Iris pigment epithelial cell (primary cell): ENCODE data around the gene CBFA2T2.
"Not testable (repeated sequence)": the region's sequence is repeated elsewhere in the genome, so short reads cannot be mapped to it uniquely, and the experiment has no call there.

ENCODE experiments used
- DNase-seq: peaks from one replicate; pipeline ENCODE4 v3.0.0-alpha.2; 2011; ENCODE audit warnings: low read depth

Gene CBFA2T2

DNA sequence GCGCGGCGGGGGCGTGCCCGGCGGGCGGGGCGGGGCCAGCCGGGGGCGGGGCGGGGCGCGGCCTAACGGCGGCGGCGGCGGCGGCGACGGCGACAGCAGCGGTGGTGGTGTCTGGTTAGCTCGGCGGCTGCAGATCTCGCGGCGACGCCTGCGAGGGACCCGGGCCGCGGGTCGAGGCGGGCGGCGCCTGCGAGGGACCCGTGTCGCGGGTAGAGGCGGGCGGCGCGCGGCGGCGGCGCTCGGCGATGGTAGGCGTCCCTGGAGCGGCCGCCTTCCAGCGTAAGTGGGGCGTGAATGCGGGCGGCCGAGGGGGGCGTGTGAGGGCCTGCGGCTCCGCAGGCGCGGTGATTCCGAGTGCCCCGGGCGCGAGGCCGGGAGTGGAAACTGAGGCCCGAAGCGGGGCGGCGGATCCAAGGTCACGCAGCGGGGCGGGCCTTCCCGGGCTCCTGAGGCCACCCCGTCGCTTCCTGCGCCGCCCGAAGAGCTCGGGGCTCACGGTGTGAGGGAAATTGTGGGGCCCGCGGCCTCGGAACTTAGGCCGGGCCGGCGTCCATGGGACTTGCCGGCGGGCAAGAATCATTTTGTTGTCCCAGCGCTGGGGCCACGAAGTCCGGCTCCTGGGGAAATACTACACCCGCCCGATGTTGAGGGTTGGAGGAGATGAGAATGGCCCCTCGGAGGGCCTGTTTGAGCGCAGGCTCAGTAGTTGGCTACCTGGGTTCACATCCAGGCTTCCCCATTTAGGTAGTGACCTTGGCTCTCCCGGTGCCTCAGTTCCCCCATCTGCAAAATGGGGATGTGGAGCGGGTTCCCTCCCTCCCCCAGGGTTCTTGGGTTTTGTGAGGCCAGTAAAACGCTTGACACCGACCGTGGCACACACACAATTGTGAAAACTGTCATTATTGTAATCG, at the start of gene CBFA2T2:
TSS of gene CBFA2T2 (plus strand) at position 74 of the 911 bp plus-strand sequence. CDS start at position 246, 172 bp downstream.
- peak; percentile 76 for DNase-seq

GRCh38 chr20:33440562-33440961, 49.3 kb upstream of the CBFA2T2 start:
- not testable (repeated sequence) for DNase-seq

DNA sequence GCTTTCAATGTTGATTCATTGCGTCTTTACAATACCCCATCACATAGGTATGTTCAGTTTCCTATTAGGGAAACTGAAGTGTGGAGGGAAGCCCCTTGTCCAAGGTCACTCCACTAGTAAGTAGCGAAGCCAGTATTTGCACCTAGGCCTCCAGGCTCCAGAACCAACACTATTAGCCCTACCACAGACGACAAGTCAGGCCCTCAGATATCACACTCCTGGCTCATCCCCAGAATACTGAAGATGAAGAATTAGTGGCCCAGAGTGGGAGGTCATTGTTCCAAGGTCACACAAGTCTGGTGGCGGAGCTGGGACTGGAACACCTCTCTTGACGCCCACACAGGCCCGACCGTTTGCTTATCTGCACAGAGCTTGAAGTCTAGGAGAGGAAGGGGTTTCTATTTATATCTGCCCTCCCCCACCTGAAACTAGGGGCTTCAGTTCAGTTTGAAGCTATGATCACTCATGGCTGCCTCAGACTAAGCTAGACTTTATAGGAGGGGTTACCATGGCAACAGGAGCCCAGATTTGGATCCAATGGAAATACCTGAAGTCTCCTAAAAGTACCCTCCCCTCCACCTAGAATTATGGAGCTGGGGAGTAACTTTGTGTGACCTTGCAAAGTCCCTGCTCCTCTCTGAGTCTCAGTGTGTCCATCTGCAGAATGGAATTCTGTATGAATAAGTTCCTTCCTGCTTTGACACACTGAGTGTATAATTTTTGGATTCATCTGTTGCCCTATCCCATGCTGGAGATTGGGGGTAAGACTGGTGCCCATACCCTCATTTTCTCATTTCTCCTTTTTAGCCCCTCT, 48.5 kb upstream of the CBFA2T2 start:
- no peak for DNase-seq

GRCh38 chr20:33442136-33443005, 47.5 kb upstream of the CBFA2T2 start:
- no peak for DNase-seq

DNA sequence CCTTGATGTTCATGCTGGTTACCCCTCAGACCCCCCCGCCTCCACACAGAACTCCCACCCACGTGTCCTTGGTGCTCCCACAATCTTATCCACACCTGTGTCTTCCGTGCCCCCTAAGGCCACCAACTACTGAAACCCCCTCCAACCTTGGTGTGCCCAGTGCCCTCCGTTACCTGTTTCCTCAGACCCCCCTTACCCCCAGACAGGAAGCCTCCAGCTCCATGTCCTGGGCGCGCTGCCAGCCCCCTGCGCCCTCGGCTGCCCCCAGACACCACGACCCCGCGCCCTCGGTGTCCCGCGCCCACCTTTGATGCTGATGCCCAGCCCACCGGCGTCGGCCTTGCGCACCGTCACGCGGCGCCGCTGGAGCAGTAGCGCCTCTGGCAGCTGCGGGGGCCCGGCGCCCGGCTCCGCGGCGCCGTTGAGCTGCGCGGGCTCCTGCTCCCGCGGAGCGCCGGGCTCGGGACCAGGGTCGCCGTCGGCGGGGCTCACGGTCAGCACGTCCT, 46.8 kb upstream of the CBFA2T2 start:
- no peak for DNase-seq

GRCh38 chr20:33443512-33444239, 46.2 kb upstream of the CBFA2T2 start, which contains the start of gene SNTA1:
Gene SNTA1 (minus strand): TSS chr20:33443763. CDS start chr20:33443620, 143 bp downstream.
- DNase-seq = peak; percentile 59

DNA sequence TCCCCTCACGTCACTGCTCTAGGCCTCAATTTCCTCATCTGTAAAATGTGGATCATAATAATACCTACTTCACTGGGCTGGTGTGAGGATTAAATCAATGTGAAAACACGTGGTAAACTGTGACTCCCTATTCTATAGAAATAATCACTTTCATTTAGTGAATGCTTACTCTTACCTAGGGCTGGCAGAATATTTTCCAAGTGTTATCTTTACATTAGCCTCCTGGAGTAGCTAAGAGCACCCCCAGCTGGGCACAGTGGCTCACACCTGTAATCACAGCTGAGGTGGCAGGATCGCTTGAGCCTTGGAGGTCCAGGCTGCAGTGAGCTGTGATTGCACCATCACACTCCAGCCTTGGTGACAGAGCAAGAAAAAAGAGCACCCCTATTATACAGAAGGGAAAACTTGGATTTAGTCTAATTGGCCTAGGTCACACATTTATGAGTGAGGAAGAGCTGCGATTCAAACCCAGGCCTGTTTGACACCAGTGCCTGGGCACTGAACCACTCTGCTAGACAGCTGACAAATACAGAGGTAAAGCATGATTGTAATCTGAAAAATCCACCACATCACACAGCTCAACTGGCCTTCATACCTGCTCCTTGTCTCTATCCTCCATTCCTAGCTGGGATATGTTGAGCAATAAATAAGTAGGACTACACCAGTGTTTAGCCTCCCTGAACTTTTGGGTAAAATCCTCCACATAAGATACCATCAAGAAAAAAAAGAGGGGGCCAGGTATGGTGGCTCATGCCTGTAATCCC, 44.9 kb upstream of the CBFA2T2 start:
- DNase-seq = no peak

DNA sequence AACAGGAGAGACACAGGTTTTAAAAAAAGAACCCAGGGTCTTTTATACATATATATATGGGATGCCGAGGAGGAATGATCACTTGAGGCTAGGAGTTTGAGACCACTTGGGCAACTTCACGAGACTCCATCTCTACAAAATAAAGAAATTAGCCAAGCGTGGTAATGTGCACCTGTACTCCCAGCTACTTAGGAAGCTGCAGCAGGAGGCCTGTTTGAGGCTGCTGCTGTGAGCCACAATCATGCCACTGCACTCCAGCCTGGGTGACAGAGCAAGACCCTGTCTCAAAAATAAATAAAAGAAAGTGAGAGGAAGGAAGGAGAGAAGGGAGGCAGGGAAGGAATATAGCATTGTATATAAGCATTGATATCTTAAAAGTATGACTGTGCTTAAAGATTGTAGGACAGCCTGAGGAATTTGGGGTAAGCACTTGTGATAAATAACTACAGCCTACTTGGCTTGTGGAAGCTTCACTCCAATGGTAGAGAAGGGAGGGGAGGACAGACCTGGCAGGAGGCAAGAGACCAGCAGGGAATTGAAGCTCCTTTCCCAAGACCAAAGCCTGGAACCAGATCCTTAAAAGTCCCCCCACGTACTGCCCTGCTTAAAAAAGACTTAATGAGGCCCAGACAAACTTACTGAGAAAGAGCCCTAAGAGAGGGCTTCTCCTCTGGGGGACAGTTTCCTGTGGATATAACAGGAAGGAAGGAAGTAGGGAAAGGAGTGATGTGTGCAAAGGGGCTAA, 43.8 kb upstream of the CBFA2T2 start:
- no peak for DNase-seq

DNA sequence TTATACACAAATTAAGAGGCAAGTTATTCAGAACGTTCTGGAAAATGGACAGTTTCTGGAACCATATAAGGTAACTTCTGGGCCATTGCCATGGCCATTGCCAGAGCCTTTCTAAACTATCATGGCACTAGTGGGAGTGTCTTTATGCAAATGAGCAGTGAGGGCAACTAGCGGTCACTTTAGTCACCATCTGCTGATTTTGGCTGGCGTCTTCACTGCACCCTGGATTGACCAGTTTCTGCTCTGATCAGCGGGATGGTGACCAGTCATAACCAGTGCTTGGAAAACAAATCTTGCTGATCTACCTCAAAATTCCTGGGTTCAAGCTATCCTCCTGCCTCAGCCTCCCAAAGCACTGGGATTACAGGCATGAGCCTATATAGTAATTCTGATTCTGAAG, 39.0 kb upstream of the CBFA2T2 start:
- DNase-seq = peak; percentile 42

GRCh38 chr20:33456916-33457642, 32.8 kb upstream of the CBFA2T2 start:
- DNase-seq = peak; percentile 64

DNA sequence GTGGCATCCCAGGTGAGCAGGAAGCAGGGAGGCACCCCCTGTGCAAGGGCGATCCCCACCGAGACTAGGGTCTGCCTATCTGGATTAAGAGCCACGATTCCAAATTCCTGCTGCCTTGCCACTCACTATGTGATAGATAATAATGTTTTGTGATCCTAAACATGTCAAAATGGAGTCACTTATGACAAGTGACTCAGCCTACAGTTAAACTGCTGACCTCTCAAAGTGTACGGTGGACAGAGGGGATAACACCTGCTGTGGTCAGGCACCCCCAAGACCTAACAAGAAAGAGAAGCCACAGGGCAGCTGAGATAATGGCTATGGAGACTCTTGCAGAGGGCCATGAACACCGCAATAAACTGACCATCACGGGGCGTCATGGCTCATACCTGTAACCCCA, 30.3 kb upstream of the CBFA2T2 start:
- no peak for DNase-seq

DNA sequence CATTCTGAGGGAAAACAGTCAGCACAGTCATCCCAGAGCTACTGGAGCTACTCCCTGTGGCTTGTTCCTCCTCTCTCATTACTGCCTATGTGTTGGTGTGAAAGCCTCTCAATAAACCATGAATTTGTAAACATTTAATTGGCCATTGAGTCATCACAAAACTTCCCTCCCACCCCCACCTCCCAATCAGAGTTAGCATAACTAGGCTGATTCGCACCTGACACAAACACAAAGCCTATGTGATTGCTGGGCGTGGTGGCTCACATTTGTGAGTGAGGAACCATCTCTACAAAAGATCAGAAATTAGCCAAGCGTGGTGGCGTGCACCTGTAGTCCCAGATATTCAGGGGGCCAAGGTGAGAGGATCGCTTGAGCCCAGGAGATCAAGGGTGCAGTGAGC, 29.2 kb upstream of the CBFA2T2 start:
- no peak for DNase-seq

GRCh38 chr20:33463332-33464101, 26.4 kb upstream of the CBFA2T2 start:
- DNase-seq = no peak

DNA sequence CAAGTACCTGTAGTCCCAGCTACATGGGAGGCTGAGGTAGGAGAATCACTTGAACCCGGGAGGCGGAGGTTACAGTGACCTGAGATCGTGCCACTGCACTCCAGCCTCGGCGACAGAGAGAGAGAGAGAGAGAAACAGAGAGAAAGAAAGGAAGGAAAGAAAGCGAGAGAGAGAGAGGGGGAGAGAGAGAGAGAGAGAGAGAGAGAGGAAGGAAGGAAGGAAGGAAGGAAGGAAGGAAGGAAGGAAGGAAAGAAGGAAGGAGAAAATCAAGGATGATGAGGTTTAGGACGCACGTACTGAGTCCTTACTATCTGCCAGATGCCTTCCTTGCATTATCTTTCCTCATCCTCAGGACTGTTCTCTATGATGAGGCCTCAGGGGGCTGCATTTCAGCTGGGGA, 25.1 kb upstream of the CBFA2T2 start:
- not testable (repeated sequence) for DNase-seq

DNA sequence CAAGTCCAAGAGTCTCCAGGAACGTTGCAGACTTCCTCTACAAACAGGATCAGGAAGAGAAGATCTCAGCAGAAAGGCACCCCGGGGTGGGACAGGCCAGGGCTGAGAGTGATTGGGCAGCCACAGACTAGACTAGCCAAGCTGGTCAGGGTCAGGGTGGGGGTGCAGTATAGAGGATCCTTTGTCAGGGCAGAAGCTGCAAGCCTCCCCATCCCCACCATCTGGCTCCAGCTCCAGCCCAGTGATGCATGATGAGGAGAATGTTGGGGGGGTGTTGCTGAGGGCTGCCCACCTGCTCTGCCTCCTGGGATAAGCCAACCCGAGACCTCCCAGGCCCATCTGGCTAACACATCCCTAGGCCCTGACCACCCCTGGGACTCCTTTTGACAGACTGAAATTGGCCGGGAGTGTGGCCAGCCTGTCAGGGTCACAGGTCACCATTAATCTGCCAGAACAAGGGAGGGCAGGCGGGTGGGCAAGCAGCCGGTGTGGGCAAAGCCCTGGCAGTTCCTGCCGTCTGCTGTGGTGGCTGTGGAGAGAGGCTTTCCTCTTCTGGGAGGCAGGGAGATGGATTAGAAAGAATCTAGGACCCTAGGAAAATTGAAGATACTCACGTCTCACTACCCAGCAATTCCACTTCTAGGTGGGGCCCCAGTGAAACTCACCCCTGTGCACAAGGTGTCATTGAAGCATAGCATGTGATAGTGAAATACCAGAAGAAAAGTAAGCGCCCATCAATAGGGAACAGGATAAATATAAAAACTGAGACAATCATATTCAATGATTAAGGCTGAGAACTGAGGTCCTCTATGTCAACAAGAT, 24.2 kb upstream of the CBFA2T2 start:
- DNase-seq = no peak

DNA sequence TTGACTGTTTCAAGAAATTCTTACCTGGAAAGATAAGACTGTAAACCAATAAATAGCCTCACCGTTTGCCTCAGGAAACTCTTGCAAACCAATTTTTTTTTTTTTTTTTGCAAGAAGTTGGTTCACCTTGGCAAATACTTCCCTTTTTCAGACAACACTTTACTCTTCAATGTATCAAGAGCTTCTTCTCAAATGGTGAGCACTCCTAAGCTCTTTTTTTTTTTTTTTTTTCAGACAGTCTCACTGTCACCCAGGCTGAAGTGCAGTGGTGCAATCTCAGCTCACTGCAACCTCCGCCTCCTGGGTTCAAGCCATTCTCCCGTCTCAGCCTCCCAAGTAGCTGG, 23.6 kb upstream of the CBFA2T2 start:
- no peak for DNase-seq

DNA sequence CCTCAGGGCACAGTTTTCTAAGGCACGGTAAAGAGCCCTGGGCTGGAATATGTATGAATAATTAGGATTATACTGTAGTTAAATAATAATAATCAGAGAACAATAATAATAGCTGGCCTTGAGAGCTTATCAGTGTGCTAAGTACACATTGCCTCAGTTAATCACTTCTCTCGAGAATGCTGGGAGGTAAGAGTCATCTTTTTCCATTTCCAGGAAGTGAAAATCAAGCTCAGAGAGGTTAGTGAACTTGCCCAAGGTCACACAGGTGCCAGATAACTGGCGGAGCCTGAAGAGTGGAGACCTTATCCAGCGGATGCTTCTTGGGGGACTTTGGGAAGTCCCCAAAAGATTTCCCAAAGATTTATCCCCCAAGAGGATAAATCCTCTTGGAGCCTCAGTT, 19.4 kb upstream of the CBFA2T2 start:
- DNase-seq = no peak
